ENCODE results near the gene SLITRK5.

The SLITRK5 gene, protein sequence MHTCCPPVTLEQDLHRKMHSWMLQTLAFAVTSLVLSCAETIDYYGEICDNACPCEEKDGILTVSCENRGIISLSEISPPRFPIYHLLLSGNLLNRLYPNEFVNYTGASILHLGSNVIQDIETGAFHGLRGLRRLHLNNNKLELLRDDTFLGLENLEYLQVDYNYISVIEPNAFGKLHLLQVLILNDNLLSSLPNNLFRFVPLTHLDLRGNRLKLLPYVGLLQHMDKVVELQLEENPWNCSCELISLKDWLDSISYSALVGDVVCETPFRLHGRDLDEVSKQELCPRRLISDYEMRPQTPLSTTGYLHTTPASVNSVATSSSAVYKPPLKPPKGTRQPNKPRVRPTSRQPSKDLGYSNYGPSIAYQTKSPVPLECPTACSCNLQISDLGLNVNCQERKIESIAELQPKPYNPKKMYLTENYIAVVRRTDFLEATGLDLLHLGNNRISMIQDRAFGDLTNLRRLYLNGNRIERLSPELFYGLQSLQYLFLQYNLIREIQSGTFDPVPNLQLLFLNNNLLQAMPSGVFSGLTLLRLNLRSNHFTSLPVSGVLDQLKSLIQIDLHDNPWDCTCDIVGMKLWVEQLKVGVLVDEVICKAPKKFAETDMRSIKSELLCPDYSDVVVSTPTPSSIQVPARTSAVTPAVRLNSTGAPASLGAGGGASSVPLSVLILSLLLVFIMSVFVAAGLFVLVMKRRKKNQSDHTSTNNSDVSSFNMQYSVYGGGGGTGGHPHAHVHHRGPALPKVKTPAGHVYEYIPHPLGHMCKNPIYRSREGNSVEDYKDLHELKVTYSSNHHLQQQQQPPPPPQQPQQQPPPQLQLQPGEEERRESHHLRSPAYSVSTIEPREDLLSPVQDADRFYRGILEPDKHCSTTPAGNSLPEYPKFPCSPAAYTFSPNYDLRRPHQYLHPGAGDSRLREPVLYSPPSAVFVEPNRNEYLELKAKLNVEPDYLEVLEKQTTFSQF

DNA sequence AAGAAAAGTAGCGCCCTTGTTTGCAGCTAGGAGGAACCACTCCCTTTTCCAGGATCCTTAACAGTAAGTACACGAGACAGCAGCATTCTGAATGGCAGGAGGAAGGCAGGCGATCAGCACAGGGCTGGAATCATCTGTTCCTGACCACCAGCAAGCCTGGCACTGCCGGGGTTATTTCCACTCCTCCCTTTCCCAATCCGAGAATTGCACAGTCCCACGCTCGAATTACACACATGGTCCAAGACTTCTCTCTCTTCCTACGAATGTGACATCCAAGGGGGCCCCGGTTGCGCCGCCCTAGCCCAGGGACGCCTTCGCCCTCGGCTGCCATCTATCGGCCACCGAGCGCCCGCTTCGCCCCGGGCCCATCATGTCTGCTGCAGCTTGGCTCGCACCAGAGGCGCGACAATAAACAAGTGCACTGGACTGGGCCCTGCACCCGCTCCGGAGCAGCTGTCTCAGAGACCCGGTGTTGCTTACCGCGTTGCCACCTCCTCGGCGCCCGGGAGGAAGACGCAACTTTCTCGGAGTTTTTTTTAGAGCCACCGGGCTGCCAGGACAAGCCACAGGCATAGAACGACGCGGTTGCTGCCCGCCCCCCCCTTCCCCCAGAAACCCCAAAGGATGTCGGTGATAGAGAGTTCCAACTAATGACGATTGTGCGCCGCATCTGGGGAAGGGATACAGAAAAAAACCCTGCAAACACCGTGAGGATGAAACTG, at the start of gene SLITRK5:
SLITRK5 (plus strand) TSS at position 341 of the 722 bp plus-strand sequence. CDS start 4,018 bp downstream, outside the sequence.
- peak; percentile 17 to 91 (median 78) for DNase-seq

DNA sequence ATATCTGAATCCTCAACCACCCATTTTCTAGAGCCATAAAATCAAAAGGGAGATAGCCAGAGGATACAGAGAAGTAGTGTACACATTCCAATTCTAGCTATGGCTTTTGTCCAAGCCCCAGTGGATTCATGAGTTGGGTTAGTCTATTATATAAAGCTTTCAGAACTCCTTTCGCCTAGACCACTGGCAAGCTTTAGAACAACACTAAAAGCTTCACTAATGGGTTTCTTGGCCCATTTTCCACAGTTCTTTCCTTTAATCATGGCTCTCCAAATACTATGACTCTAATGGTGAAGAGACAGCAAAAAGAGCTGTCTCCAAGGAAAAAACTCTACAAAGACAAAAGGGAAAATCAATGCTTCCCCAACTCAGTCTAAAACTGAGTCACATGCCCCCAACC, 48.2 kb upstream of the SLITRK5 start:
- no peak for DNase-seq

DNA sequence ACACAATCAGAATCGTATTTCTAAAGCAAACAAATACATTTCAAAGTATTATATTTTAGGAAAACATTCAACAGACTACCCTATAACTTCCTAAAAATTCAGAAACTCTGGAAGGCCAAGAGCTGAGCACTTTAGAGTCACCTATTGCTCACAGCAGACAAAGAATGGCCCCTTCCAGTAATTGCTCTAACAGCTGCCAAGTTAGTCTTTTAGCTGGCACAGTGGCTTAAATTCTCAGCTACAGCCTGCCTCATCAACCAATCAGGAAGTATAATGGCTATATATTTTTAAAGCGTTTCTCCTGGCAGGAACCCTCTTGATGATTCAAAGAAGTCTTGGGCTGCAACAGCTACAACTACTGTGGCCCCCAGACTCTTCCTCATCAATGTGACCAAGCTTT, 14.9 kb upstream of the SLITRK5 start:
- DNase-seq = no peak

DNA sequence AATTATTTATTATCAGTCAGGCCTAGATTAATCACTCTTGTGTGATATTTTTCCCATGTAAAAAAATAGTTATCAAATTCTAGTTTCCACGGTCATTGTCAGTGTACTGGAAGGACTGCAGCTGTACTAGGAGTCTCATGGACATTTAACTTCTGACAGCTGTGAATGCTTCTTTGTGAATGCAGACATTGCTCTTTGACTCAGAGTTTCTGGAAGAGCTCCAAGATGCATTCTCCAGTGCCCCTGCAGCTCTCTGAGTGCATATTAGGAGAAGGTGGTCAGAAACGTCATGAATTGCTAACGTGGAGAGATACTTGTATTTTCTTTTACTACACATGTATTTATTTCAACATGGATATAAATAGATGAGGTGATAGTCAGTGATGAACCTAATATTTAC, 9.7 kb upstream of the SLITRK5 start:
- DNase-seq = peak in 3 of 56 donors; percentile 4 to 38 (median 32)

DNA sequence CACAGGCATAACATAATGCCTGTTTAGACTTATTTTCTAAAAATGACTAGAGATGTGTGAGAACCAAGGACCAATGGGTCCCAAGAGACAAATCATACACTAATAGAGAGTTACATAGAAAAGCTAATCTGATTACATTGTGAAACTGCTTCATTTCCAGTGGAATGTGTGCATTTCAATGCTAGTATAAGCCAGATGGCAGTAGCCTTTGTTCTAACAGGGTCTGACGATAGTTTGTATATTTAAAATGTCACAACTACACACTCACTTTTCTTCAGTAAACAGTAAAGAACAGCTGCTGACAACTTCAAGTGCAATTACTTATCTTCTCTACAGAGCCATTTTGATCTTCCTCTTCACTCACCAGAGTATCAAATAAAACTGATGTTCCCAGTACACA, 4.3 kb upstream of the SLITRK5 start:
- no peak for DNase-seq

DNA sequence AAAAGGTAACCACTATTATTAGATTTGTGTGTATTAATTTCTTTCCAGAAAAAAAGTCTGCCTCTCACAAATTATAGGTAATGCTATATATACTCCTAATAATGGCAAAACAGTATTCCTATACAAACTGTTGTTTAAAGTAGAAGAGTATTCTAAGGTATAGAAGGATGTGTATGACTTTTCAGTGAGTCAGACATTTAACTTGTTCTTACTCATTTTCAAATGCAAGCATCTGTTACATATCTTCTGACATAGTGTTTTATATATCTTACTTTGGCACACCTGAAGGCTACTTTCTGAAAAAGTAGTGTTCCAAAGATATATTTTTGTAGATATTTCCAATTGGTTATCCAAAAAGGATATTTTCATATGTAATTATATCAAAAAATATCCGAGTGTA, 3.5 kb upstream of the SLITRK5 start:
- DNase-seq = no peak

DNA sequence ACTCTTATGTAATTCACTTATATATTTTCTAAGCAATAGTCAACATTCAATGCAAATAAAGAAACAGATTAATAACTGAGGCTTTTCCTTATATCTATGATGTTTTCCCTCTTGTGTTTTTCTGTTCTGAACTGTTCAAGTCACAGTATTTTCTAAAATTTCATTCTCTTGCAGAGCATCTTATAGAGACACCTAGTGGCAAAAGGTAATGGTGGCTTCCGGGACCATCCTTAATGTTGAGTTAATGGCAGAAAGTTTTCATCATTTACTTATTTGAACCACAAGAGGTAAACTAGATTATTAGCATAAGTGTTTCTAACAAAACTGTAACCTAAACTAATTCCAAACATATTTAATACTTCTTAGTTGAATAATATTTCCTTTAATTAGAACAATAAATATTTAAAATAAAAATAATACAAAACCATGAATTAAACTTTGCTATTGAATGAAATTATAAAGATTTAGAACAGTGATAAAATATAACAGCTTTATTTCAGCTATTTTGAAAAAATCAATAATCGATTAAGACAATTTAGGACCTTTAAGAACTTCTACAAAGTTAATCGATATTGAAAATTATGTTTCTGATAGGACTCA, 1.7 kb upstream of the SLITRK5 start:
- DNase-seq = peak in 3 of 56 donors; percentile 13 to 26 (median 17)

DNA sequence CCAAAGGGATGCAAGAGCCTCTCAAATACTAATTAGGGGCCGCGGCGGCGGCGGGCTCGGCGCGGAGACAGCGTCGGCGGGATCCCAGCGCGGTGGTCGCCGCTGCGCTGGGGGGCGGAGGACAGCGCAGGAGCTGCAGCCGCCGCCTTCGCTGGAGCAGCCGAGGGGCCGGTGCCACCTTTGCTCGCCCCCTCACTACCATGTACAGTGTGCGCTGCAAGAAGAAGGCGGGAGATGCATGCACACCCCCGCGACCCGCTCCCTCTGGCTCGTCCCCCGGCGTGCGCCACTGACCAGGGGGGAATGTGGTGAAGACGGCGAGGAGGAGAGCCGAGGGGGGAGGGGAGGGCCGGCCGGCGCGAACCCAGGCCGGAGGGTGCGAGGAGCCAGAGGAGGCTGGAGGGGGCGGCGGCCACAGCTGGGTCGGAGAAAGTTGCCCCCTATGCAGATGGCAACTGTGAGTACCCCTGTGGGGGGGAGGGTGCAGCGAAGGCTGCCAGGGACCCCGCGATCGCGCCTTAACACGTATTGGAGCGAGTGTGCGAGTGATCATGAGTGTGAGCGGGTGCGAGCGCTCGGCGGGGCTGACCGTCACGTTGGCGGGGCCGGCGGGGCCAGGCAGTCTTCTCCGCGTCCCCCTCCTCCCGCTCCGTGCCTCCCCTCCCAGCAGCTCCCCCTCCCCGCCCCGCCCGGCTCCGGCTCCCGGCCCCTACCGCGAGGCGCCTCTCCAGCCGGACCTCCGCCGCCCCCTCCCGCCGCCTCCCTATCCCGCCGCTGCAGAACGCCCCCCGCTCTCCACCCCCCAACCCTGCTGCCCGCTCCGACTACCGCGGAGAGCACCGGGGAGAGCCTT, 808 bp downstream of the SLITRK5 start:
- peak in 9 of 56 donors; percentile 18 to 55 (median 46) for DNase-seq

DNA sequence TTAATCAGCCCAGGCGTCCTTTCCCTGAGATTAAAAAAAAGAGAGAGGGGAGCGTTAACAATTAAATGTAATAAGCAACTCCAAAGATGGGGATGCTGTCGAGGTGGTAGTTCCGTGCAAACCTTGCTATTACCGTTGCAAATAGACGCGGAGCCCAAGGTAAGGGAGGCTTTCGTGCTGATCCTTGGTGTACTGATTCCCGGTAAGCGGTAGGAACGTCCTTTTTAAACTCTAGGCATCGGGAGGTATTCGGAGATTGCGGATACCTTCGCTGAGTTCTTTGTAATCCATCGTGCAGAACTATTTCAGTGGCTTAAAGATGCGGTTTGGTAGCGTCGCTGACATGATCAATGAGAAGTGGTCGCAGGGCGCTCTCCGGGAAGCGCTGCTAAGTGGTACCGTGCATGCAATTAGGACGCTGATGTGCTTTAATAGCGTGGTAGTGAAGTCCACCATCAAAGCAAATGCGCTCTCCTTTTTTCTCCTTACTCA, 3.1 kb downstream of the SLITRK5 start:
- peak in 3 of 56 donors; percentile 4 to 26 (median 16) for DNase-seq

DNA sequence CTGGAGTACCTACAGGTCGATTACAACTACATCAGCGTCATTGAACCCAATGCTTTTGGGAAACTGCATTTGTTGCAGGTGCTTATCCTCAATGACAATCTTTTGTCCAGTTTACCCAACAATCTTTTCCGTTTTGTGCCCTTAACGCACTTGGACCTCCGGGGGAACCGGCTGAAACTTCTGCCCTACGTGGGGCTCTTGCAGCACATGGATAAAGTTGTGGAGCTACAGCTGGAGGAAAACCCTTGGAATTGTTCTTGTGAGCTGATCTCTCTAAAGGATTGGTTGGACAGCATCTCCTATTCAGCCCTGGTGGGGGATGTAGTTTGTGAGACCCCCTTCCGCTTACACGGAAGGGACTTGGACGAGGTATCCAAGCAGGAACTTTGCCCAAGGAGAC, 4.7 kb downstream of the SLITRK5 start:
- DNase-seq = no peak

DNA sequence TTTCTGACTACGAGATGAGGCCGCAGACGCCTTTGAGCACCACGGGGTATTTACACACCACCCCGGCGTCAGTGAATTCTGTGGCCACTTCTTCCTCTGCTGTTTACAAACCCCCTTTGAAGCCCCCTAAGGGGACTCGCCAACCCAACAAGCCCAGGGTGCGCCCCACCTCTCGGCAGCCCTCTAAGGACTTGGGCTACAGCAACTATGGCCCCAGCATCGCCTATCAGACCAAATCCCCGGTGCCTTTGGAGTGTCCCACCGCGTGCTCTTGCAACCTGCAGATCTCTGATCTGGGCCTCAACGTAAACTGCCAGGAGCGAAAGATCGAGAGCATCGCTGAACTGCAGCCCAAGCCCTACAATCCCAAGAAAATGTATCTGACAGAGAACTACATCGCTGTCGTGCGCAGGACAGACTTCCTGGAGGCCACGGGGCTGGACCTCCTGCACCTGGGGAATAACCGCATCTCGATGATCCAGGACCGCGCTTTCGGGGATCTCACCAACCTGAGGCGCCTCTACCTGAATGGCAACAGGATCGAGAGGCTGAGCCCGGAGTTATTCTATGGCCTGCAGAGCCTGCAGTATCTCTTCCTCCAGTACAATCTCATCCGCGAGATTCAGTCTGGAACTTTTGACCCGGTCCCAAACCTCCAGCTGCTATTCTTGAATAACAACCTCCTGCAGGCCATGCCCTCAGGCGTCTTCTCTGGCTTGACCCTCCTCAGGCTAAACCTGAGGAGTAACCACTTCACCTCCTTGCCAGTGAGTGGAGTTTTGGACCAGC, 5.3 kb downstream of the SLITRK5 start:
- DNase-seq = no peak

DNA sequence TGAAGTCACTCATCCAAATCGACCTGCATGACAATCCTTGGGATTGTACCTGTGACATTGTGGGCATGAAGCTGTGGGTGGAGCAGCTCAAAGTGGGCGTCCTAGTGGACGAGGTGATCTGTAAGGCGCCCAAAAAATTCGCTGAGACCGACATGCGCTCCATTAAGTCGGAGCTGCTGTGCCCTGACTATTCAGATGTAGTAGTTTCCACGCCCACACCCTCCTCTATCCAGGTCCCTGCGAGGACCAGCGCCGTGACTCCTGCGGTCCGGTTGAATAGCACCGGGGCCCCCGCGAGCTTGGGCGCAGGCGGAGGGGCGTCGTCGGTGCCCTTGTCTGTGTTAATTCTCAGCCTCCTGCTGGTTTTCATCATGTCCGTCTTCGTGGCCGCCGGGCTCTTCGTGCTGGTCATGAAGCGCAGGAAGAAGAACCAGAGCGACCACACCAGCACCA, 5.9 kb downstream of the SLITRK5 start:
- DNase-seq = no peak

DNA sequence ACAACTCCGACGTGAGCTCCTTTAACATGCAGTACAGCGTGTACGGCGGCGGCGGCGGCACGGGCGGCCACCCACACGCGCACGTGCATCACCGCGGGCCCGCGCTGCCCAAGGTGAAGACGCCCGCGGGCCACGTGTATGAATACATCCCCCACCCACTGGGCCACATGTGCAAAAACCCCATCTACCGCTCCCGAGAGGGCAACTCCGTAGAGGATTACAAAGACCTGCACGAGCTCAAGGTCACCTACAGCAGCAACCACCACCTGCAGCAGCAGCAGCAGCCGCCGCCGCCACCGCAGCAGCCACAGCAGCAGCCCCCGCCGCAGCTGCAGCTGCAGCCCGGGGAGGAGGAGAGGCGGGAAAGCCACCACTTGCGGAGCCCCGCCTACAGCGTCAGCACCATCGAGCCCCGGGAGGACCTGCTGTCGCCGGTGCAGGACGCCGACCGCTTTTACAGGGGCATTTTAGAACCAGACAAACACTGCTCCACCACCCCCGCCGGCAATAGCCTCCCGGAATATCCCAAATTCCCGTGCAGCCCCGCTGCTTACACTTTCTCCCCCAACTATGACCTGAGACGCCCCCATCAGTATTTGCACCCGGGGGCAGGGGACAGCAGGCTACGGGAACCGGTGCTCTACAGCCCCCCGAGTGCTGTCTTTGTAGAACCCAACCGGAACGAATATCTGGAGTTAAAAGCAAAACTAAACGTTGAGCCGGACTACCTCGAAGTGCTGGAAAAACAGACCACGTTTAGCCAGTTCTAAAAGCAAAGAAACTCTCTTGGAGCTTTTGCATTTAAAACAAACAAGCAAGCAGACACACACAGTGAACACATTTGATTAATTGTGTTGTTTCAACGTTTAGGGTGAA, 6.6 kb downstream of the SLITRK5 start:
- peak in 10 of 56 donors; percentile 20 to 63 (median 30) for DNase-seq

DNA sequence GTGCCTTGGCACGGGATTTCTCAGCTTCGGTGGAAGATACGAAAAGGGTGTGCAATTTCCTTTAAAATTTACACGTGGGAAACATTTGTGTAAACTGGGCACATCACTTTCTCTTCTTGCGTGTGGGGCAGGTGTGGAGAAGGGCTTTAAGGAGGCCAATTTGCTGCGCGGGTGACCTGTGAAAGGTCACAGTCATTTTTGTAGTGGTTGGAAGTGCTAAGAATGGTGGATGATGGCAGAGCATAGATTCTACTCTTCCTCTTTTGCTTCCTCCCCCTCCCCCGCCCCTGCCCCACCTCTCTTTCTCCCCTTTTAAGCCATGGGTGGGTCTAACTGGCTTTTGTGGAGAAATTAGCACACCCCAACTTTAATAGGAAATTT, 7.2 kb downstream of the SLITRK5 start:
- DNase-seq = no peak

DNA sequence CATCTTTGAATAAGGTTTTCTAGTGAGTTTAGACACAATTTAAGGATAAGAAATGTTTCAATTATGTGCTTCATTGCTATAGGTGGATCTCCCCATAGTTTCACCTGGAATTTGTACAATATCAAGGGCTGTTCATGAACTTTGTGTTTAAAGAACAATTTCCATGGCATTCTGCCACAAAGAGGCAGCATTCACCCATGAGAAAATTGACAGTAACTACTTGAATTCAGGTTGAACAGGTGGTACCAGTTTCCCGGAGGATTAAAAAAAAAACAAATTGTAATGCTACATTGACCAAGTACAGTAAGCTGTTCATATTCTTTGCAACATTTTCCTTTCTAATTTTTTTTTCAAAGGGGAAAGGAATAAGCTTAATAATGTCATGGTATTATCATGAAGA, 9.1 kb downstream of the SLITRK5 start:
- no peak for DNase-seq

DNA sequence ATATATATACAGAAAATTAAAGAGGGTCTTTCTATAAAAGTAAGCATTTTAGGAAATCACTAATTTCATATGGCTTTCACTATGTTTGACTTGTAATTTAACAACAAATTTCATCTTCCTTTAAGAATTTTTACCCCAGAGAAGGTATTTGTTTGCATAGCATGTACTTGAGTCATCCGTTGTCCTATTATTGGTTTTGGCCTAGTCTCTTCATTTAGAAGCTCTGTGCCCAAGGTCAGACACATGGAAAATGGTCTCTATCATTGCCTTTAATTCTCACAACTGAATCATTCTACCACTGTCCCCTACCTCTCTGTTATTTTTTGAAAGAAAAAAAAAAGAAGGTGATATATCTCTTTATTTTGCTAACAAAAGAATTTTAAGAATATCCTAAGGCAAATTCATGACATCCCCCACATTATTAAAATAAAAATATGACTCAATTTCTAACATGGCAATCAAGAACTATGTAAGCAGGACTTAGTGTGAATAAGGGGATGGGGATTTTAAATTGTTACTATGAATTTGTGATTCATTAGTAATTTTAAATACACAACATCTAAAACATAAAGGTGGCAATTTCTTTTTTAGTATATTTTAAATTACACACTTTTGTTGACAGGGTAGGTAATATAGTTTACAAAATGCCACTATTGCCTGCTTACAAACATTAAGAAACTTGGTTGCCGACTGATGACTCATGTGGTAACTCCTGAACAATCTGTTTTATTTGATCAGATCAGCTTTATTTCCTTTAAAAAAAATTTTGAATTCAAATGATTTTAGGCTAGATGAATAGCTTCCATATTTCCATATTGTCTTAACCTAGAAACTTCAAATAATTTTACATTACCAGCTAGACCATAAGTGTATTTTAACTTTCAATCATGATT, 13.9 kb downstream of the SLITRK5 start:
- no peak for DNase-seq

DNA sequence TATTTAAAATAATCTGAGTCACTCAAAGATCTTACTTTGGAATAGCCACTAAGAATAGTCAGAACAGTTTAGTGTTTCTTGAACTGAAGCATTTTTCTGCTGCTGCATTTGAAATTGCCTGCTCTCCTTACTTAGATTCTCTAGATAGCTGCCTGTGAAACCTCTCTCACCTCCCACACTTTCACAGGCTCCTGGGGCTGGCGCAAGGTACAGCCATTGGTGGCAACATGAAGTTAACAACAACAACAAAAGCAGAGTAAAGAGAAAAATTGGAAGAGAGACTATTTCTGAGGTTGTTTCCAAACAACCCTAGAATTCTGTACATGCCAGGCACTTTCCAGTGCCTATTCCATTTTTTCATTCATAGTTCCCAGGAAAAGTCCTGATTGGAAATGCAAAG, 25.3 kb downstream of the SLITRK5 start:
- peak in 1 of 56 donors; percentile 6 for DNase-seq
